ENCODE results near the gene CDKL4. TPM values are rescaled to one million over a fixed set of nuclear protein-coding genes. Genes with fewer than 3 reads are reported as not detected.

CDKL4 gene
- total and polyA plus RNA-seq, 2 of the 13 experiments (the other 11 are each of a cell fraction or from before 2014, with no cell fraction given), result 0.29 to 0.50 TPM

DNA sequence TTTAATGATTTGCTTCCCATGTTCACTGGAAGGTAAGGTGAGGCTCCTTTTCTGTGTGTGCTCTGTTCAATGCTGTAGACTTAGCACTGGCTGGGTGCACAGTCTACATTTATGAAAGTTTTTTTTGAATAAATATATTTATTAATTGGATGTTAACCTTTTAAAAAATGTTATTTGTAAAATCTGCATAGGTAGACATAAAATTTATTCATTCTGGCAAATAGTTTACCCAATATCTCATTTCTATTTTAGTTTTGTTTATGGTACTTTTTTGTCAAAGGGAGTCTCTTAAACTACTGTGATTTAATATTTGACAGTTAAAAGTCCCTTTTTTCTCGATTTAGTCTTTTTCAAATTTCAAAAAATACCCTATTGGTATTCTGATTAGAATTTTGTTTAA is 19.9 kb downstream of the CDKL4 start:
- no peaks in the 10 kb centered on the region for H3K27me3 ChIP-seq (ENCODE audit: control insufficient read depth in 1 of 2, insufficient read depth in 2 of 2, low read length in 2 of 2)
- FAIRE-seq, result no peak
- no peaks in the 10 kb centered on the region for H3K9me3 ChIP-seq (ENCODE audit: low read length)
- ATAC-seq, result no peak
- no peaks in the 10 kb centered on the region for H3K79me2 ChIP-seq (ENCODE audit: insufficient read depth, low read length)
- H3K27ac ChIP-seq (ENCODE audit: extremely low read length, insufficient read depth, low read length), result no peak overlapping the region
- H2AFZ ChIP-seq (ENCODE audit: low read length), result no peak overlapping the region
- WGBS (ENCODE audit: low lambda C conversion rate), result 65% methylated on average over 1 of the region's 1 CpG
- in situ Hi-C loops (cut with HindIII; ENCODE audit: extremely low pct_ligation_motif_present, low pct_unique_long_range_greater_than_20kb), result no loop called here
- POLR2A ChIA-PET, result no interaction called here
- peaks cover 24% of the 10 kb centered on the region for H3K4me1 ChIP-seq (ENCODE audit: insufficient read depth, low read length)
- TF ChIP-seq, protein P1, sequence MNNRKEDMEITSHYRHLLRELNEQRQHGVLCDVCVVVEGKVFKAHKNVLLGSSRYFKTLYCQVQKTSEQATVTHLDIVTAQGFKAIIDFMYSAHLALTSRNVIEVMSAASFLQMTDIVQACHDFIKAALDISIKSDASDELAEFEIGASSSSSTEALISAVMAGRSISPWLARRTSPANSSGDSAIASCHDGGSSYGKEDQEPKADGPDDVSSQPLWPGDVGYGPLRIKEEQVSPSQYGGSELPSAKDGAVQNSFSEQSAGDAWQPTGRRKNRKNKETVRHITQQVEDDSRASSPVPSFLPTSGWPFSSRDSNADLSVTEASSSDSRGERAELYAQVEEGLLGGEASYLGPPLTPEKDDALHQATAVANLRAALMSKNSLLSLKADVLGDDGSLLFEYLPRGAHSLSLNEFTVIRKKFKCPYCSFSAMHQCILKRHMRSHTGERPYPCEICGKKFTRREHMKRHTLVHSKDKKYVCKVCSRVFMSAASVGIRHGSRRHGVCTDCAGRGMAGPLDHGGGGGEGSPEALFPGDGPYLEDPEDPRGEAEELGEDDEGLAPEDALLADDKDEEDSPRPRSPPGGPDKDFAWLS (CRISPR knock-in tag; IDR thresholded peaks at IDR 0.05; ENCODE audit: borderline replicate concordance), result no peak
- peak in 1 of 2 experiments; percentile 73; a peak in 3 of 4 replicates for TF ChIP-seq MAFK (conservative IDR thresholded peaks at IDR 0.05 in 1 of 2, IDR thresholded peaks at IDR 0.05 in 1 of 2; ENCODE audit: low read length in 2 of 2)
- no peak overlapping the region for H3K4me3 ChIP-seq (replicated peaks in 1 of 3; ENCODE audit: insufficient read depth in 1 of 3, low read depth in 2 of 3, low read length in 3 of 3)
- H3K36me3 ChIP-seq (replicated peaks in 1 of 2; ENCODE audit: control insufficient read depth in 1 of 2, insufficient read depth in 2 of 2, low read length in 2 of 2), result no peaks in the 10 kb centered on the region
- BruUV-seq (replicated peaks), result no TSS peak
- no peak overlapping the region for H3K9ac ChIP-seq (ENCODE audit: insufficient read depth, low read depth, low read length)
- no peak for DNase-seq (ENCODE audit: low spot score)
- no peaks in the 10 kb centered on the region for H4K20me1 ChIP-seq (ENCODE audit: insufficient read depth, low read length)
- intact Hi-C loops (cut with micrococcal nuclease; ENCODE audit: unreplicated experiment), result no loop called here
- H3K4me2 ChIP-seq (ENCODE audit: low read depth, low read length), result no peak overlapping the region
- CTCF ChIA-PET (ENCODE audit: low intra/inter-chr PET ratio, low total read pairs), result no interaction called here

DNA sequence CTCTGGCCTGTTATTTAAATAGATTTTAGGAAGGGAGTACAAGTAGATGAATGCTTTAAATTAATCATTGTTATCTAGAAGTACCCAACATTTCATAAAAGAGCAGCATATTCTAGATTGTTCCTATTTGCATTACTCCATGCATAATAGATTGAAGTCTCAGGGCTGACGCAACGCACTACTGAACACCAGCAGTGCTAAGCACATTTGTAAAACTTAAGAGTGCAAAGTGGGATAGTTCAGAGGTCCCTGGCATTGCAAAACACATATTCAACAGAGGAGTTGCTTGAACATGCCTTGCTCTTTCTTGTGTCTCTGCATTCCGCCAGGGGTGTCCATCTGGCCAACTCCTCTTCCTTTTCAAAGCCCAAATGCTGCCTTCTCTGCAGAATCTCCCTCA is 22.3 kb downstream of the CDKL4 start:
- in situ Hi-C loops (cut with HindIII; ENCODE audit: extremely low pct_ligation_motif_present, low pct_unique_long_range_greater_than_20kb), result no loop called here
- TF ChIP-seq RAD51 (IDR thresholded peaks at IDR 0.05; ENCODE audit: borderline replicate concordance) (no peak), ZNF383 (CRISPR knock-in tag; IDR thresholded peaks at IDR 0.05; ENCODE audit: borderline replicate concordance) (no peak), ZNF30 (CRISPR knock-in tag; IDR thresholded peaks at IDR 0.05) (no peak), CEBPG (CRISPR knock-in tag; IDR thresholded peaks at IDR 0.05) (0 out of 2 replicates have a peak, but pooled peaks have one; percentile 30), KDM1A (CRISPR knock-in tag; IDR thresholded peaks at IDR 0.05) (no peak), SIX4 (CRISPR knock-in tag; IDR thresholded peaks at IDR 0.05) (no peak), ZBTB20 (CRISPR knock-in tag; IDR thresholded peaks at IDR 0.05; ENCODE audit: borderline replicate concordance, low read depth) (no peak), ZNF333 (CRISPR knock-in tag; IDR thresholded peaks at IDR 0.05; ENCODE audit: borderline replicate concordance) (no peak), ZNF234 (CRISPR knock-in tag; conservative IDR thresholded peaks at IDR 0.05) (no peak), TCF7L2 (IDR thresholded peaks at IDR 0.05; ENCODE audit: low read depth, low read length) (no peak), ZNF780A (CRISPR knock-in tag; IDR thresholded peaks at IDR 0.05) (no peak), PRMT3 (CRISPR knock-in tag; IDR thresholded peaks at IDR 0.05; ENCODE audit: borderline replicate concordance, low read depth) (no peak), ZNF510 (CRISPR knock-in tag; IDR thresholded peaks at IDR 0.05; ENCODE audit: low read depth) (no peak), ZNF12 (CRISPR knock-in tag; IDR thresholded peaks at IDR 0.05) (no peak), ATM (IDR thresholded peaks at IDR 0.05; ENCODE audit: borderline replicate concordance) (no peak), HNF4G (IDR thresholded peaks at IDR 0.05; ENCODE audit: borderline replicate concordance, low read depth, low read length) (peak; percentile 32; the same call in 1 of the 2 replicates), HNF4G (CRISPR knock-in tag; IDR thresholded peaks at IDR 0.05; ENCODE audit: borderline replicate concordance, low read depth) (no peak), ZSCAN12 (CRISPR knock-in tag; IDR thresholded peaks at IDR 0.05) (no peak), BCL6 (CRISPR knock-in tag; IDR thresholded peaks at IDR 0.05) (no peak)

More for the DNA sequence above, 22.3 kb downstream of the CDKL4 start:
- POLR2A ChIA-PET, result no interaction called here
- ATAC-seq, result peak; percentile 47; the same call in 2 of the 3 replicates
- no peak overlapping the region for H3K9ac ChIP-seq (ENCODE audit: insufficient read depth, low read depth, low read length)
- H3K4me2 ChIP-seq (ENCODE audit: low read depth, low read length), result no peak overlapping the region
- CTCF ChIA-PET (ENCODE audit: low intra/inter-chr PET ratio, low total read pairs), result interaction anchor here (1.3 kb wide), 1 partner anchor 162 kb away, joined by 3 read pairs; no protein-coding TSS in a partner anchor
- no TSS peak for BruUV-seq (replicated peaks)
- DNase-seq (ENCODE audit: low spot score), result no peak
- no peak overlapping the region for H3K27ac ChIP-seq (ENCODE audit: extremely low read length, insufficient read depth, low read length)
- no peak overlapping the region for H3K4me3 ChIP-seq (replicated peaks in 1 of 3; ENCODE audit: insufficient read depth in 1 of 3, low read depth in 2 of 3, low read length in 3 of 3)
- no peak overlapping the region for H2AFZ ChIP-seq (ENCODE audit: low read length)
- H3K4me1 ChIP-seq (ENCODE audit: insufficient read depth, low read length), result peaks cover 32% of the 10 kb centered on the region
- intact Hi-C loops (cut with micrococcal nuclease; ENCODE audit: unreplicated experiment), result no loop called here
- FAIRE-seq, result peak; percentile 54
- no peaks in the 10 kb centered on the region for H4K20me1 ChIP-seq (ENCODE audit: insufficient read depth, low read length)
- H3K79me2 ChIP-seq (ENCODE audit: insufficient read depth, low read length), result no peaks in the 10 kb centered on the region
- no peaks in the 10 kb centered on the region for H3K27me3 ChIP-seq (ENCODE audit: control insufficient read depth in 1 of 2, insufficient read depth in 2 of 2, low read length in 2 of 2)
- H3K9me3 ChIP-seq (ENCODE audit: low read length), result no peaks in the 10 kb centered on the region
- H3K36me3 ChIP-seq (replicated peaks in 1 of 2; ENCODE audit: control insufficient read depth in 1 of 2, insufficient read depth in 2 of 2, low read length in 2 of 2), result no peaks in the 10 kb centered on the region
- WGBS (ENCODE audit: low lambda C conversion rate), result 66% methylated on average over 3 of the region's 3 CpGs

Measured in HepG2 (cell line).